SK-MEL-5 (cell line): ENCODE results near the gene ACKR2. TPM values are rescaled to one million over a fixed set of nuclear protein-coding genes. Genes with fewer than 3 reads are reported as not detected.
A peak's percentile ranks its signal among the peaks of the same experiment; 100 is the strongest.

Experiments used
- DNase-seq: peaks from one replicate; pipeline ENCODE4 v3.0.0-alpha.2; 2016; ENCODE audit warnings: low read depth, low spot score
- in situ Hi-C: cut with HindIII; loops from 2 replicates; pipeline ENCODE4 v1.10.0; 2016; ENCODE audit warnings: low sequenced_read_pairs, high pct_unique_total_duplicates, low pct_unique_long_range_greater_than_20kb
- total RNA-seq: library from RNA; depleted of rRNA; stranded (reverse); fragments of >200 nt; shearing (Covaris generic); gene quantifications from 2 replicates; pipeline ENCODE4 v1.2.3, GENCODE V29; 2014

ACKR2 gene
- total RNA-seq, 1 experiment from 2014 or later, result not detected

- DNase-seq, result peak; percentile 22
- in situ Hi-C loops, result no loop called here
Observed at GRCh38 chr3:42819351-42819965, 10.2 kb downstream of the ACKR2 start.

GRCh38 chr3:42820746-42821051, 11.5 kb downstream of the ACKR2 start:
- in situ Hi-C loops, result no loop called here
- DNase-seq, result no peak

- in situ Hi-C loops, result no loop called here
- DNase-seq, result no peak
Observed at GRCh38 chr3:42822828-42823227, 13.6 kb downstream of the ACKR2 start.

GRCh38 chr3:42823351-42823750, 14.1 kb downstream of the ACKR2 start:
- DNase-seq, result no peak
- in situ Hi-C loops, result no loop called here

- DNase-seq, result no peak
- in situ Hi-C loops, result no loop called here
Observed at GRCh38 chr3:42826141-42826540, 16.9 kb downstream of the ACKR2 start.

- in situ Hi-C loops, result no loop called here
- no peak for DNase-seq
Observed at GRCh38 chr3:42827023-42827422, 17.8 kb downstream of the ACKR2 start.

GRCh38 chr3:42827654-42828053, 18.4 kb downstream of the ACKR2 start:
- no peak for DNase-seq
- in situ Hi-C loops, result no loop called here

GRCh38 chr3:42829083-42829627, 19.9 kb downstream of the ACKR2 start:
- DNase-seq, result no peak

GRCh38 chr3:42829628-42830436, 20.6 kb downstream of the ACKR2 start:
- in situ Hi-C loops, result no loop called here
- no peak for DNase-seq

More at GRCh38 chr3:42829083-42829627, 19.9 kb downstream of the ACKR2 start:
- in situ Hi-C loops, result no loop called here

- in situ Hi-C loops, result no loop called here
- peak; percentile 58 for DNase-seq
Observed at GRCh38 chr3:42830437-42831320, 21.4 kb downstream of the ACKR2 start.

GRCh38 chr3:42831321-42831713, 22.1 kb downstream of the ACKR2 start:
- DNase-seq, result peak; percentile 90
- in situ Hi-C loops, result no loop called here

- no peak for DNase-seq
- in situ Hi-C loops, result no loop called here
Observed at GRCh38 chr3:42836150-42837123, 27.2 kb downstream of the ACKR2 start.

- in situ Hi-C loops, result no loop called here
Observed at GRCh38 chr3:42838571-42838970, 29.3 kb downstream of the ACKR2 start.

GRCh38 chr3:42839616-42840015, 30.4 kb downstream of the ACKR2 start:
- in situ Hi-C loops, result no loop called here
- peak; percentile 86 for DNase-seq

More at GRCh38 chr3:42838571-42838970, 29.3 kb downstream of the ACKR2 start:
- no peak for DNase-seq

- in situ Hi-C loops, result no loop called here
- DNase-seq, result no peak
Observed at GRCh38 chr3:42841332-42841731, 32.1 kb downstream of the ACKR2 start.

- in situ Hi-C loops, result no loop called here
- no peak for DNase-seq
Observed at GRCh38 chr3:42843713-42844411, 34.6 kb downstream of the ACKR2 start.

GRCh38 chr3:42844412-42844713, 35.1 kb downstream of the ACKR2 start:
- in situ Hi-C loops, result no loop called here
- DNase-seq, result no peak
